ENCODE results near the gene MAML3.

The MAML3 gene

DNA sequence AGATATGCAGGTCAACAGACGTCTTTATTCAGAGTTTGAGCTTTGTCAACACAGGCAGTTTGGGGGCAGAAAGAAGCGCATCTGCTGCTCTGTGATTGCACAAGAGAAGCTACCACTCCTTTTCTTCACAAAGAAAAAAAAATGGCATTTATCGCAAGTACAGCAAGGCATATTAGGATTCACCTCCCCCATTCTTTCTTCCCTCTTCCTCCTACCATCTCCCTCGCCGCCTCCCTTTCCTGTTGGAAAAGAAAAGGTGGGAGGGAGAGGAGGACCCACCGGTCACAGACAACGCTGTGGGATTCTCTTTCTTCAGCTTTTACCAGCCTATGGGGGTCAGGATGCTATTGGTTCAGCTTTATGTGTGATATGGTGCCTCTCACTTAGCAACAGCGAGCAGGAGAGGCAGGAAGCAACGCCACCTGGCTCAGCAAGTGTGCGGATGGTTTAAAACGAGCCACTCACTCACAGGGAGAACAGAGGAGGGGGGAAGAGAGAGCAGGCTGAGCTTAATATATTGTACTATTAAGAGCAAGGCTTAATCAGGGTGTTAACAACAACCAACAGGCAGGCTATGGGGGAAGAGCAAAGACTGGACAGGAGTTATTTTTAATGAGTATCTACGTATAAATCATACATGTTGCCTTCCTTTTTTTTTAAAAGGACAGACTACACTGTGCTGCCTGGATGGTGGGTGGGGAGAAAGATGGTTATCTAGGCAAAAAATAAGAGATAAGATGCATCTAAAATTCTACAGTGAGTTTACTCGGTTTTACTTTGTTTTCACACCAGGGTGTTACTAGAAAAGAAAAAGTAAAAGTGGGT, 104.7 kb downstream of the MAML3 start:
- in situ Hi-C loops (cut with MboI; ENCODE audit: low sequenced_read_pairs): loop anchor here (10.0 kb wide), 1 partner anchor 106 kb away; the partner anchor contains the start of gene MAML3

DNA sequence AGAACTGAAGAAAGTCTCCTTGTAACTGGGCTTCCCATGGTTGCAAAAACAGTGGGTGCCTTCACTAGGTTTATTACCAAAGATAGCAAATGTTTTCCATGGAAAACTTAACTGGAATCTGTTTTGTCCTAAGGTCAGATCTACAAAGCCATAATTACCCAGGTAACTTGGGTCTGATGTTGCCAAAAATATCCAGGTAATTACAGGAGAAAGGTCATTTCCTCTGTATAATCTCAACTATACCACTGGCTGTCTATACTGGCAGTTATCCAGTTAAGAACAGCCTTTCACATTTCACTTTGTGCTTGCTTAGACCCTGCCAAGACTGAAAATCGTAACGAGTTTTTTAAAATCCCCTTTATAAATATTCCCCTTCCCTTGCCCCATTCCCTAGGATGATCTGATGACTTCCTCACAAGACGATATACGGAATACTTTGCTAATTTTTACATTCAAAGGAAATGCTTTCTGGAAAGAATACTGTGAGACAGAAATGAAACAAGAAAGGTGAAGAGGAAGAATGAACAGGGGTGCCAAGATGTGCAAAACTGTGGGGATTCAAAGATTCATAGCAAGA, 105.5 kb downstream of the MAML3 start:
- in situ Hi-C loops (cut with MboI; ENCODE audit: low sequenced_read_pairs): loop anchor here (10.0 kb wide), 1 partner anchor 106 kb away; the partner anchor contains the start of gene MAML3

DNA sequence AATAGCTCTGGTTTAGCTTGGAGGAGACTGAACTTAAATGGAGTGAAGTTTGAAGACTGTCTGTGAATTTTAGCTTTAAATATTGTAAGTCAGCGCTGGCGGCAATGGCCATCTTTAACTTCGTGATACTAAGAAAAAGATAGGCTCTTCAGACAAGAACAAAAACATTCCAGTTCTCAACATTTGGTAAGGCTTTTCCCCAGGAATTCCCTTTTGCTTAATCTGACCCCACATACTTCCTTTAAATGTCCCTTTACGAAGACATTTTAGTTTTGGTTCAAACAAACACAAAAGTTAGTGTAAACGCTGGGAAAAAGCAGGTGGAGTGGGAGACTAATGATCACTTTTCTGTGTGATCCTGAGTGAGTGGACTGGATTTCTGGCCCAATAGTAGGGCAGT, 106.2 kb downstream of the MAML3 start:
- in situ Hi-C loops (cut with MboI; ENCODE audit: low sequenced_read_pairs): loop anchor here (10.0 kb wide), 1 partner anchor 107 kb away; the partner anchor contains the start of gene MAML3

DNA sequence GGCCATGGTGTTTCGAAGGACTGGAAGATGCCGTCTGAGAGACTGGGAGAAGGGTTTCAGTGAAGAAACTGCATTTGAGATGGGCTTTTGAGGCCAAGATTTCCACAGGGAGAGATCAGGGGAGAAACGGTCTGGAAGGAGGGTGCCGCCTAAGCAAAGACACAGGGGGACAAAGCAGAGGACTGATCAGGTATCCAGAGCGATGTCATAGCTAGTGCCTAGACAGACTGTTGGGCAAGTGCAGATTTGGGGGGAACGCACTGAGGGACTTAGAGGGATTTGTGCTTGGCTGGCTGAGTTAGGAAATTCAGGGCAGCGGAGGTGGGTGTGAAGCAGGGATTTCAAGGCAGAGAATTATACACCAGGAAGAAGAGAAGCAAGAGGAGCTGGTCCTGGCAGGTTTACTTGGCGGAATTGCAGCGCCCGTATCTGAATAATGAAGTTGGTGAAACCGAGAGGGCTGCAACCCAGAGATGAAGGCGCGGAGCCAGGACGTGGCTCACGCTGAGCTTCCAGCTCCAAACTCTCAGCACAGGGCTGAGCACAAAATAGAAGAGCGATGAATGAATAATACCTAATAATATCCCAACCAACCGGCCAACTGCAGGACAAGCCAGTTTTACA, 106.9 kb downstream of the MAML3 start:
- in situ Hi-C loops (cut with MboI; ENCODE audit: low sequenced_read_pairs): loop anchor here (10.0 kb wide), 1 partner anchor 108 kb away; the partner anchor contains the start of gene MAML3

DNA sequence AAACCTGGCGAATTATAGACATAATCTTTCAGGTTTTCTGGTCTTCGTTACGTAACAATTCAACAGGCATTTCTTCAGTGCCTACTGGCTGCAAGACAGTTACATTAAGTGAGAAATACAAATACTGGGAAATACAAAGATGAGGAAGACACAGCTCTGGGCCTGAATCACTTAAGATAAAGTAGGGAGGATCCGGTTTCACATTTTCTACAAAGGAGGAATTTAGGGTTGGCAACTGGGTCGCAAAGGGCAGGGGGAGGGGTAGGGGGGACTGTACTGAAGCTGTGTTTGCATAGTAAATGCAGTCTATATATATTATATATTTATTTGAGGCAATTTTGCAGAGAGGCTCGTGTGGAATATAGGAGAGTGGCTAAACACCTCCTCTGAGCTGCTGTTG, 107.4 kb downstream of the MAML3 start:
- in situ Hi-C loops (cut with MboI; ENCODE audit: low sequenced_read_pairs): loop anchor here (10.0 kb wide), 1 partner anchor 108 kb away; the partner anchor contains the start of gene MAML3

DNA sequence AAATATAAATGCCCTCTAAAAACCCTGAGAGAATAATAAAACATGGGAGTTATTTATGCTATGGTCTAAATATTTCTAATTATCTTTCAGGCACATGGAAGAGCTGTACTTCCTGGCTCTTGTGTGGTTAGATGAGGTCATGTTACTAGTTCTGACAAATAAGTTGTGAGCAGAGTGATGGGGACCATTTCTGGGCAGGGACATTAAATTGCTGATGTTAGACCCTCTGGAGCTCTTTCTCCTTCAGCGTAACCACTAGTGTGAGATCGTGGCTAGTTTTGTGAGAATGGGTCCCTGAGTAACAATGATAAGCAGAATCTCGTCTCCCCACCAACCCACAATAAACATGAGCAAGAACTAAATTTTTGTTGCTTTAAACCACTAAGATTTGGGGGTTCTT, 108.0 kb downstream of the MAML3 start:
- in situ Hi-C loops (cut with MboI; ENCODE audit: low sequenced_read_pairs): loop anchor here (10.0 kb wide), 1 partner anchor 109 kb away; the partner anchor contains the start of gene MAML3

DNA sequence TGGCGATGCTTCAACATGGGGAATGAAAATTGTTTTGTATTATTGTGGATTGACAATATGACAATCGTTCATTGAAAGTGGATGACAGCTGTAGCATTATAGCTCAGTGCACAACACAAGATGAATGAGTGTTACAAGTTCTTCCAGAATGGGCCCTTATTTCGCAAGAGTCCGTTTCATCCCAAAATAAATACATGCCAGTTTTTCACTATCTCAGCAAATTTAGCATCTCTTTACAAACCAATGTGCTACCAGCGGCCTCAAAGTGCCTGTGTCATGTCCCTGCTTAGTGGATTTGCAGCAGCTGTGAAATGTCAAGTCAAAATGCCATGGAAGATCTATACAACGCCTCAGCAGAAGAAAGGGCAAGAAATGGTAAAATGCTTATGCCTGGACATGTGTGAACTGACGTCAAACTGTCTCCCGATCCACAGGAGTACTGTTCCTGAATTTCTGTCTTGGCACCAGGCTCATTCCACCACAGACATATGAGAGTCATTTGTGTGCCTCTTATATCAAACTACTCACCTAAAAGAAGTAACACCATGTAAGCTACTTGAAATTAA, 109.6 kb downstream of the MAML3 start:
- in situ Hi-C loops (cut with MboI; ENCODE audit: low sequenced_read_pairs): loop anchor here (10.0 kb wide), 1 partner anchor 110 kb away; the partner anchor contains the start of gene MAML3

DNA sequence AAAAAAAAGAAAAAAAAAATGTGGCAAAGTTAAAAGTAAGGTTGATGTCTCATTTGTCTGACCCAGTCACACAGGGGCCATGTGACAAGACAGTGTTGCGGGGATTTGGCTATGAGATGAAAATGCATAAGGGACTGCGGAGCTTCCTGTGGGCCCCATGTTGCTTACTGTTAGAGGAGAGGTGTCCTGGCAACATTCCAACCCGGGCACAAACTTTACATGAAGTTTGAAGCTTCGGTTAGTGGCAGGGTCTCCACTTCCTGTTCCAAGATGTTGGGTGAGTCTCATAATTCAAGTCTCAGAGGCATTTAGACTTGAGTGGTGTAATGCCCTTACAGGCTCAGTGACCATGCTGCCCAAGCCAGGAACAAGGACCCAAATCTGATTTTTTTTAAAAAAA, 111.3 kb downstream of the MAML3 start:
- in situ Hi-C loops (cut with MboI; ENCODE audit: low sequenced_read_pairs): loop anchor here (10.0 kb wide), 1 partner anchor 112 kb away; the partner anchor contains the start of gene MAML3

DNA sequence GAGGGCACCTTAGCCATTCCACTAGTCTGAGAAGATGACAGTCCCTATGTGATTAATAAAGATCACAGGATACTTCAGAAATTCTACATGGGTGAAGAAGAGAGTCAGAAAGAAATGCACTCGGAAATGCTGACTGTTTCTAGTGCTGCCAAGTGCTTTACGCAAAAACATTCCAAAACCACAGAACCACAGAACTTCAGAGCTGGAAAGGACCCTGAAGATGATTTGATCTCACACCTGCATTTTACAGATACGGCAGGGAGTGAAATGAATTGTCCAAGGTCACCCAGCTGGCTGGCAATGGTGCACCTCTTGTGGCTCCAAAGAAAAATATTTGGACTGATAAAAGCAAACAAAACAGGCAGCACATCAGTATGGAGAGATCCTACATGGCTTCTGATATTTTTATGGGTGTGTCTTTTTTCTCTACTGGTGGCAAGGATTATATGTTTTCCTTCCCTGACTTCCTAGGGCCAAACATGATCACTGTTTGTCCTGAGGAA, 115.9 kb downstream of the MAML3 start:
- in situ Hi-C loops (cut with MboI; ENCODE audit: low sequenced_read_pairs): no loop called here

DNA sequence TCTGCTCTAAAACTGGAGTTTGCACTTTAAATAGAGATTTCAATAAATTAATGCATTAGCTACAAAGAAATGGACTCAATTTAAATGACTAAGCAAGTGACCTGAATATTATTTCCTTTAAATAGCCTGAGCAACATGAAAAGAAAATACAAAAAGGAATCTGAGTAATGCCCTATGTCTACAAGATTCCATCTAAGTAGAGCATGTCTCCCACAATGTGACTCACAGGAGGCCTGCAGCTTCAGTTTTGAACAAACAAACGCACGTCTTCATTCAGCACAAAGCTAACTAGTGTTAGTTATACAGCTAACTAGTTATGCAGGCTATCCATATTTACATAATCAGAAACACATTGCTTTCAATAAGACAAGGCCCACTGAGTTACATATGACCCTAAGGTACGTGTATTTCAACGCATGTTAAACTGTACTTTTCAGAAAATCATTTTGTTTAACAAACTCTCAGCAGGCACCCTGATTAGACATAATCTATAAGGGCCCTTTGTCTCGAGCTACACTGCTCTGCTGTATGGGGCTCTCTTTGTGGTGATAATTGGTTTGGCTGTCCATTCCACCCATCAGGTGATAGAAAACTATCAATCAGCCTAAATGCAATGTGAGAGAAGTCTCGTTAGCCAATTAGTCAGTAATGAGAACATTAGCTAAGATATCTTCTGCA, 116.5 kb downstream of the MAML3 start:
- in situ Hi-C loops (cut with MboI; ENCODE audit: low sequenced_read_pairs): no loop called here

DNA sequence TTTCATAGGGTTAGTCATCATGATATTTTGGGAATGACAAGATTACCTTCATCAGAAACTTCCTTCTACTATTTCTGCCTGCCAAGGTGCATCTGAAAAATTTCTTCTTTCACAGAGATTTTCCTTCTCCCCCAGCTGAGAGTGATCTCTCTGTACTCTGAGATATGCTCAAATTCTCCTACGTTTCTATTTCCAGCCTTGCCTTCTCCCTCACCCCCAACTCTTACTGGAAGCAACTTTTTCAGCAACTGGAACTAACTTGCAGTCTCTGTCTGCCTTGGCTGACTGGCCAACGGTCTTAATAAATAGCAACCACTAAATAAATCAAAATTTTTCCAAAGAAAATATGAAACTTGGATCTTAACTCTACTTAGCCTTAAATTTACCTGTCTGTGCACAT, 122.3 kb downstream of the MAML3 start:
- in situ Hi-C loops (cut with MboI; ENCODE audit: low sequenced_read_pairs): no loop called here

DNA sequence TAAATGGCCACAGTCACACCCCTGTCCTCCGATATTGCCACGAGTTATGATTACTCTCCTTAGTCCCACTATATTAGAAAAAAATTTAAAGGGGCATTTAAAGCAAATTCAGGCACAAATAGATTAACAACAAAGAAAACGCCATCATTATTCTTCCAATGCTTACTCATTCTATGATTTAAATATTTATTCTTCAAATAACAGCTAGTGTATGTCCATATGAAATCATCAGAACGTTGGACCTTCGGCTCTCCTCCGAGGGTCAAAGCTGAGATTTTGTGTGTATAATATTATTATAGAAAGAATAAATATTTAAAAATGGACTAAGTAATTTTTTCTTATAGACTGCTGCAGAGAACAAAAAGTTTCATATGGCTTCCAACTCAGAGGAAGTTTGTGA, 122.9 kb downstream of the MAML3 start:
- in situ Hi-C loops (cut with MboI; ENCODE audit: low sequenced_read_pairs): no loop called here

DNA sequence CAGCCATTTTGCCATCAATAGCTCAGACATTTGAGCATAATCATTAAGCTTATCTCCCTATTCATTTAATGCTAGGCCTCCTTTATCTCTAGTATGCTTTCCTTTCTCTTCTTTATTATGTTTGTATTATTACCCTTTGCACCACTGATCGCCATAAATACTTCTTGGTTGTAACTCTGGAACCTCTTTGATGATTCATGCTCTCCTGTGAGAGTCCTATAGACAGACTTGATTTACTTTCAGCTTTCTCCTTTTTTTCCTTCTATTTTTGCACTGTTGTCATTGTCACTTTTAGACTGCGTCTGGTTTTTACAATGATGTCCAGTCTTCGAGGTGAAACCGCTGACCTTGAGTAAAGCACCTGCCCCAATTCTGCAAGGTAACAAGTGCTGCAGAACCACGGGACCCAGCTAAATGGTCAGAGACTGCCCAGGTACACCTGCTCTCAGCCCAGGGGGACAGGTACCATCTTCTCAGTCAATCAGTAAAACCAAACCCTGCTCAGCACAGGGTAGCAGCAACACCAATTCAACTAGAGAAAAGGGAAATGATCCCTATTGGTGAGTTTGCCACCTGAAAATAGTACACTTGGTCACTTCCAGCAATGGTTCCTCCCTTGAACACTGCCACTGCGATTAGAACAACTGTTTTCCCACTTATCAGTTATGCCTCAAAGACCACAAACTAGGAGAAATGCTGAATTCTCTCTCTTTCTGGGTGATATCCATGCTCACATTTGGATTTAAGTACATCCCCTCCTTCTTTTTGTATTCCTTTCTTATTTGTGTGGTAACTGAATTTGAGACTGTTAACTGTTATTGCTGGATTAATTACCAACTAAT, 125.1 kb downstream of the MAML3 start:
- in situ Hi-C loops (cut with MboI; ENCODE audit: low sequenced_read_pairs): no loop called here

DNA sequence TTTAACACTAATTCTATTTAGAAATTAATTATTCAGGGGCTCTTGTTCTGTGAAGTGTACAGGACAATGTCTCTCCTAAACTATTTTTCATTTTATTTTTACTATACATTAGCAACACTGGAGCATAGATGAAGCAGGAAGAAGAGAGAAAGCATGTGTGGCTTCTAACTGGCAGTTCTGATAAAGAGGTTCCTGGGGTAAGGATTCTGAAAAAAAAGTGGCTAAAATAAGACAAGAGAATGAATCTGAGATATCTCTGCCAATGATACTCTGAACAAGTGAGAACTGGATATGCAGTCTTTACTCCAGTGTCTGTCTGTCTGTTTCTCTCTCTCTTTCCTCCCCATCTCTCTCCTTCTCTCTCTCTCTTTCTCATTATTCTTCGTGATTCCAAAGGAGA, 125.9 kb downstream of the MAML3 start:
- in situ Hi-C loops (cut with MboI; ENCODE audit: low sequenced_read_pairs): no loop called here

DNA sequence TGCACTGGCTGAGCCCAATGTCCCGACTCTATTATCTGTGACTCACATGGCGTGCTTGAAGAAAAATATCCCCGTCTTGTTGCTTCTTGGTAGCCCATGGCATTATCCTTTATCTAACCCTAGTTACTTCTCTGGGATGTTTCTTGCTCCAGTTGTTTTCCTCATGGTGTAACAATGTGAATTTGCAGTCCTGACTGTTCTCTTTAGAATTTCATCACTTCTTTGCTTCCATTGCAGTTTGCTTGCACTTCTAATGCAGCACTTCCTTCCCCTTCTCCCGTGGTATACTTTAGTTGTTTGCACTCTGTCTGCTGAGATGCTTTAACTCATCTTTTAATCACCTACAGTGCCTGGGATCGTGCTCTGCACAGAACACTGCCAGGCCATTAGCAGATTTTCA, 126.9 kb downstream of the MAML3 start:
- in situ Hi-C loops (cut with MboI; ENCODE audit: low sequenced_read_pairs): no loop called here

DNA sequence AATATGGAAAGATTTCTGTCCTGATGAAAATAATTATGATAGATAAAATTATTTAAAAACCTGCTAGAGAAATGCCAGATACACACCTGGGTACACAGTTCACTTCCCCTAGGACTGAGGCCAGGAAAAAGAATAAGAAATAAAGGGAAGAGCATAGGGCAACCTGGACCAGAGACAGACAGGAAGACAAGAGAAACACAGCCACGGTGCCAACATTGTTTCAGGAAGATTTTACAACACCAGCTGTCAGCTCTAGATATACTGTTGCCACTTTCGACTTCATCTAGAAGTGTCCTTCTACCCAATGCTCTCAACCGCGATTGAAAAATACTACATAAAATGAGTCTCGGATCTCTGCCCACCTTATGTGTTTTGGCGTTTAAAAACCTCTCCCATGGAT, 128.5 kb downstream of the MAML3 start:
- in situ Hi-C loops (cut with MboI; ENCODE audit: low sequenced_read_pairs): no loop called here

DNA sequence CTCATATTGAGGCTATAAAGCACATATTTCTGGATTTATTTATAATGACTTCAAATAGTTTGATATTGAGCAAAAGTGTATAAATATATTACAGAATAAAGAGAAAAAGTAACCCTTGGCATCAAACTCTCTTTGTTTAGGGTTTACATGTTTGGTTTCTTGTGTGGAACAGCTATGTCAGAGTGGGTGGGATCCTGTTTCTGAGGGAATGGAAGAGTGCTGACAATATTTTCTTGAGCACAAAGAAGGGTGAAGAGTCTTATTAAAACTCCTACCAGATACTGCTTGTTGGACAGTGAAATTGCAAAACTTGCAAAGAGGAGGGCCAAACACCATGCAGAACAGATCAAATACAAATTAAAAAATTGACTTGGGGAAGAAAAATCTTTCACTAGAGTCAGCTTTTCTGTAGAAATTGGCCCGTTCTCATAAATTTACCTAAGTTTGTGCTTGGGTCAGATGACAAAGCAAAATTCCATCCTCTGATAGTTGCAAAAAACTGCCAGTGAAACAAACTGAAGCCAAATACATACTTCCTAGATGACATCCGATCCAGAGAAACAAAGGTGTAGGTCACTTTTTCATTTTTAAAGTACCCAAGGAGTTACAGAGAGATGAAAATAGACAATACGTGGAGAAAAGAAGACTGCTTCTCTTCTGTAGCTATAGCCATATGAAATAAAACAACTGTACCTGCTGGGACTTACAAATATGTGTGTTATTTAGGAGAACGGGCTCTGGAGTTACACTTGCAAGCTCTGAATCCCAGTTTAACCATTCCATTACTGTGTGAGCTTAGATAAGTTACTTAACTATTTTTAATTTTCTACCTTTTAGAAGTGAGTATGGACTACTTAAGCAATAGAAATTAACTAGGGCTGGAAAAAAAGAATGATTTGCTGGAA, 133.3 kb downstream of the MAML3 start:
- in situ Hi-C loops (cut with MboI; ENCODE audit: low sequenced_read_pairs): loop anchor here (25.0 kb wide), 1 partner anchor 242 kb away; no protein-coding TSS in a partner anchor

DNA sequence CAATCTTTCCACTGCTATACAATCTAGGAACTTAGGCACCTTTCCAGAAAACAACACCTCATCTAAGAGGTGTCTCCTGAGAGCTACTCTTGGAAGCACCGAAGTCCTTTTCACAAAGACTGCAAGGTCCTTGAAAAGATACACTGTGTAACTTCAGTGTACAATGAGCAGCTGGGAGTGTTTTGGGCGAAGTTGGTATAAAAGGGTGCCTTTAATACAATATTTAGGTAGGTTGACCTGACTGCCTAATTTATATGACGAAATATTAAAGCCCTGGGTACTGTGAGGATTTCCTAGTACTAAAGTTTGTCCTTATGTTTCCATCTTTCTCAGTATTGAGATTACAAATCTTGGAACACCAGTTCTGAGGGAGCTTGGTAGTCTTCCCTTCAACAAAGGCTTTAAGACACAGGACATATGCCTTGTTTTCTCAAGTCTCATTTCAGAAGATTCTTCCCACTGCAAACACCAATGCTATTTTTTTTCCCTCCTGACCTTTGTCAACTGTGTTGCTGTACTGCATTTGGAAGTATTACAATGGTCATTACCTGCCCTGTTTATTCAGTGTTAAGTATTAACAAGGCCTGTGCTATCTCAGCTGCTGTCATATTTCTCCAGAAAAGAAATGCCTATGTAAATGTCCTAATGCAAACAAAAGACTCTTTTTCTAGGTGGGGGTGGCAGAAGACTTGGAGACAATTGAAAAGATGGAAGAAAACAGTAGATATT, 134.2 kb downstream of the MAML3 start:
- in situ Hi-C loops (cut with MboI; ENCODE audit: low sequenced_read_pairs): loop anchor here (25.0 kb wide), 1 partner anchor 243 kb away; no protein-coding TSS in a partner anchor

Data from HL-60/S4 (cell line).